Lower leg skin (tissue), 3 donors: ENCODE results near the gene EEF2KMT.

Source experiments
- CTCF ChIP-seq, 3 donors: fragments of 450-650 bp; IDR thresholded peaks; one replicate each; pipeline ENCODE4 v1.5.1; 2016; ENCODE audit warnings: antibody characterized with exemption in 3 of 3, mild to moderate bottlenecking in 3 of 3, moderate library complexity in 2 of 3
- POLR2A ChIP-seq, 2 donors: fragments of 450-650 bp; IDR thresholded peaks; one replicate each; pipeline ENCODE4 v1.6.1; 2016 to 2017; ENCODE audit warnings: antibody characterized with exemption in 2 of 2, mild to moderate bottlenecking in 1 of 2, moderate library complexity in 1 of 2

- TF ChIP-seq CTCF (IDR thresholded peaks at IDR 0.05) (no peak), POLR2A (IDR thresholded peaks at IDR 0.05) (no peak)
These were observed 35.5 kb downstream of the EEF2KMT start for GRCh38 chr16:5062051-5062450.
